Right lobe of liver (tissue), 6 donors: ENCODE measurements around the gene PIK3CB. TPM values are rescaled to one million over a fixed set of nuclear protein-coding genes. Genes with fewer than 3 reads are reported as not detected.

Experiments used
- ATAC-seq, 4 donors: fragments of 200-7000 bp; cut with Tn5 transposase; one replicate each; pipeline ENCODE4 v1.9.1; 2020; ENCODE audit warnings: mild to moderate bottlenecking in 4 of 4, moderate library complexity in 4 of 4
- DNase-seq, 3 donors: peaks; one replicate each; pipeline ENCODE4 v3.0.0-alpha.2; 2020
- H3K27ac ChIP-seq, 3 donors: fragments of 200-600 bp; one replicate each; pipeline ENCODE4 v1.8.0; 2022
- H3K27me3 ChIP-seq, 2 donors: fragments of 200-600 bp; one replicate each; pipeline ENCODE4 v1.8.0; 2022
- H3K36me3 ChIP-seq, 4 donors: fragments of 200-600 bp; sonication (generic) in 1 of 4; one replicate each; pipeline versions ENCODE4 v1.5.1 to v1.8.0; 2017 to 2022; ENCODE audit warnings: control low read depth in 1 of 4
- H3K4me1 ChIP-seq, 4 donors: fragments of 200-600 bp; sonication (generic) in 1 of 4; one replicate each; pipeline versions ENCODE4 v1.5.1 to v1.8.0; 2017 to 2022; ENCODE audit warnings: control low read depth in 1 of 4
- H3K4me3 ChIP-seq, 3 donors: fragments of 200-600 bp; one replicate each; pipeline ENCODE4 v1.8.0; 2022
- H3K9me3 ChIP-seq, 4 donors: fragments of 200-600 bp; sonication (generic) in 1 of 4; one replicate each; pipeline versions ENCODE4 v1.5.1 to v1.8.0; 2017 to 2022; ENCODE audit warnings: control low read depth in 1 of 4
- POLR2A ChIP-seq: fragments of 450-650 bp; IDR thresholded peaks from one replicate; pipeline ENCODE4 v1.6.1; 2017; ENCODE audit warnings: antibody characterized with exemption, mild to moderate bottlenecking
- WGBS: methylation state at CpG from one replicate; pipeline ENCODE4 v1.1.6; 2018; ENCODE audit warnings: low coverage, low lambda C conversion rate; ENCODE audit not compliant: insufficient coverage; ENCODE audit errors: missing lambda C conversion rate; 5-methylcytosine and 5-hydroxymethylcytosine counted together
- intact Hi-C, 2 donors: fragments of 100-400 bp; cut with DNase I; formaldehyde crosslinking; loops; one replicate each; pipeline versions ENCODE4 v1.11.2 to v1.14.1; 2022
- total RNA-seq, 6 experiments: library from RNA; depleted of rRNA in 2 of 6; stranded (reverse); fragments of >200 nt in 2 of 6; fragmentation: NEBNext Ultra II Directional in 3 of 6; extraction: Animal tissue kit (Norgen Biotek cat#: 25700) in 3 of 6; gene quantifications; one replicate each; pipeline versions ENCODE4 v1.1.0 to v1.2.4, GENCODE V29; 2016 to 2023
- TF ChIP-seq, protein P1 (sequence below), 4 donors: fragments of 200-600 bp in 3 of 4; fragments of 450-650 bp in 1 of 4; IDR thresholded peaks; one replicate each; pipeline versions ENCODE4 v1.5.1 to v1.8.0; 2016 to 2022; ENCODE audit warnings: antibody characterized with exemption in 4 of 4, mild to moderate bottlenecking in 2 of 4
- donor health status: DM: no; HTN: yes; CAD: no.
- donor health status: DM: no; HTN: no; CAD: no.
- donor health status: DM: no; HTN: no; CAD: no.
- donor health status: DM: no; HTN: yes; CAD: no.
- donor health status: DM: no; HTN: yes; CAD: no.

The PIK3CB gene
- total RNA-seq, 6 experiments from 2014 or later, result 12.1 to 20.9 (median 14.6) TPM

- peaks cover 0 to 6% (median 3%) of the 10 kb centered on the region in 4 donors for H3K4me1 ChIP-seq
- 30% methylated on average over 1 of the region's 1 CpG for WGBS
- intact Hi-C loops, result no loop called here
- no peak overlapping the region for H3K4me3 ChIP-seq
- no peak overlapping the region for H3K27ac ChIP-seq
- H3K9me3 ChIP-seq, result no peaks in the 10 kb centered on the region
- TF ChIP-seq POLR2A, result no peak
- TF ChIP-seq, protein P1, sequence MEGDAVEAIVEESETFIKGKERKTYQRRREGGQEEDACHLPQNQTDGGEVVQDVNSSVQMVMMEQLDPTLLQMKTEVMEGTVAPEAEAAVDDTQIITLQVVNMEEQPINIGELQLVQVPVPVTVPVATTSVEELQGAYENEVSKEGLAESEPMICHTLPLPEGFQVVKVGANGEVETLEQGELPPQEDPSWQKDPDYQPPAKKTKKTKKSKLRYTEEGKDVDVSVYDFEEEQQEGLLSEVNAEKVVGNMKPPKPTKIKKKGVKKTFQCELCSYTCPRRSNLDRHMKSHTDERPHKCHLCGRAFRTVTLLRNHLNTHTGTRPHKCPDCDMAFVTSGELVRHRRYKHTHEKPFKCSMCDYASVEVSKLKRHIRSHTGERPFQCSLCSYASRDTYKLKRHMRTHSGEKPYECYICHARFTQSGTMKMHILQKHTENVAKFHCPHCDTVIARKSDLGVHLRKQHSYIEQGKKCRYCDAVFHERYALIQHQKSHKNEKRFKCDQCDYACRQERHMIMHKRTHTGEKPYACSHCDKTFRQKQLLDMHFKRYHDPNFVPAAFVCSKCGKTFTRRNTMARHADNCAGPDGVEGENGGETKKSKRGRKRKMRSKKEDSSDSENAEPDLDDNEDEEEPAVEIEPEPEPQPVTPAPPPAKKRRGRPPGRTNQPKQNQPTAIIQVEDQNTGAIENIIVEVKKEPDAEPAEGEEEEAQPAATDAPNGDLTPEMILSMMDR (IDR thresholded peaks at IDR 0.05), result no peak
- no peak for ATAC-seq
- H3K36me3 ChIP-seq, result no peaks in the 10 kb centered on the region
- no peak for DNase-seq
- no peaks in the 10 kb centered on the region for H3K27me3 ChIP-seq
Measured at GRCh38 chr3:138867996-138868395, 33.3 kb upstream of the PIK3CB start.

- ATAC-seq (no peak), DNase-seq (no peak)
- intact Hi-C loops, result no loop called here
- no peaks in the 10 kb centered on the region for H3K36me3 ChIP-seq
- H3K27me3 ChIP-seq, result no peaks in the 10 kb centered on the region
- H3K4me1 ChIP-seq, result peaks cover 5 to 10% (median 8%) of the 10 kb centered on the region in 4 donors
- H3K9me3 ChIP-seq, result no peaks in the 10 kb centered on the region
- H3K27ac ChIP-seq, result peak overlapping the region in 1 of 3 donors; percentile 75
- H3K4me3 ChIP-seq, result no peak overlapping the region
- 100% methylated on average over 4 of the region's 4 CpGs for WGBS
- TF ChIP-seq POLR2A, result no peak
- TF ChIP-seq, protein P1 (IDR thresholded peaks at IDR 0.05), result no peak
Measured at GRCh38 chr3:138863776-138864113, 29.0 kb upstream of the PIK3CB start.

DNA sequence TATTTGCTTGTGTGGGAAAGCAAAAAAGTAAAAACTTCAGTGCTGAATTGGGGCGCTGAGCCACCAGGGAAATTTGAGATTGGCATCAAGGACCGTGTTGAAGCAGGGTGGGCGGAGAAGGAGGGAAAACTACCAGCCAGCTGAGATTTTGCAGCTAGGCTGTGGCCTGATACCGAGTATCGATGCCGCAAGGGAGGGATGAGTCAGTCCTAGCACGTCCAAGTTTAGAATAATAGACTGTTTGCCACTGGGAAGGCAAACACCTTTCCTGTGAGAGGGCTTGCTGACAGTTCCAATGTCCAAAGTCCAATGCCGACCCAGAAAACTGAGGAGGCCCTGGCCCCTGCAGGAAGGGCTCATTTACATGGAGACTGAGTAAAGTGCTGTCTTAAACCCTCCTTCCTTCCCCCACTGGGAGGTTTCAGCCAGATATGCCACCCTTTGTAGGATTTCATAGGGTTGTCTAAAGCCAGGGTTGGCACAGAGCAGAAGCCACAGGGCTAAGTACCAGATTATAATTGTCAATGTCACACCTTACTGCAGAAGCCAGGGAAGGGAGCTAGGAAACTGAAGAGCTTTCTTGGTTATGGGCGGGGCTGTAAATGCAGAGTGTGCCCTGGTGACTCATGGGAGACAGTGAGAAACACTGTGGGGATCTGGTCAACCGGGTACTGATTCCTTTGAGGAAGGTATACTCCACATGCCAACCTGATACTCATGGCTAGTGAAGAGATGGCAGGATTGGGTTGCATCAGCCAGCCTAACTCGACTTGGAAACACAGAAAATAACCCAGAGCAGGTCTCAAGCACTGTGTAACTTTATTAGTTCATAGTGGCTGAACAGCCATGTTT, 28.4 kb upstream of the PIK3CB start:
- Histone ChIP-seq H3K4me3 (no peak overlapping the region), H3K9me3 (no peaks in the 10 kb centered on the region), H3K27ac (peak overlapping the region; percentile 47 to 81 (median 75)), H3K4me1 (peaks cover 5 to 10% (median 8%) of the 10 kb centered on the region in 4 donors), H3K27me3 (no peaks in the 10 kb centered on the region), H3K36me3 (no peaks in the 10 kb centered on the region)
- DNase-seq, result peak; percentile 53 to 70 (median 64)
- no peak for TF ChIP-seq POLR2A
- TF ChIP-seq, protein P1 (IDR thresholded peaks at IDR 0.05), result peak in 1 of 4 donors; percentile 9
- WGBS, result 15% methylated on average over 10 of the region's 11 CpGs
- intact Hi-C loops, result no loop called here
- ATAC-seq, result peak; percentile 94 to 97 (median 96)

- Histone ChIP-seq H3K4me1 (peaks cover 5 to 10% (median 8%) of the 10 kb centered on the region in 4 donors), H3K4me3 (no peak overlapping the region), H3K9me3 (no peaks in the 10 kb centered on the region), H3K27me3 (no peaks in the 10 kb centered on the region), H3K36me3 (no peaks in the 10 kb centered on the region), H3K27ac (peak overlapping the region; percentile 47 to 81 (median 75))
- intact Hi-C loops, result no loop called here
- TF ChIP-seq POLR2A, result no peak
- TF ChIP-seq, protein P1 (IDR thresholded peaks at IDR 0.05), result no peak
- ATAC-seq (peak; percentile 42 to 68 (median 52)), DNase-seq (no peak)
- 33% methylated on average over 4 of the region's 4 CpGs for WGBS
Measured at GRCh38 chr3:138862531-138862923, 27.8 kb upstream of the PIK3CB start.
